Adrenal gland (tissue), 5 donors: ENCODE results near the gene TMEM234.

Experiments
- CTCF ChIP-seq, 6 experiments: fragments of 450-650 bp in 4 of 6; fragments of 200-600 bp in 2 of 6; sonication (generic) in 1 of 6; IDR thresholded peaks; 1 replicate in 5 of 6; 2 replicates in 1 of 6; pipeline versions ENCODE4 v1.5.1 to v1.8.0; 2016 to 2021; ENCODE audit warnings: antibody characterized with exemption in 6 of 6, mild to moderate bottlenecking in 2 of 6, moderate library complexity in 1 of 6
- POLR2A ChIP-seq, 2 donors: fragments of 450-650 bp; IDR thresholded peaks; one replicate each; pipeline ENCODE4 v1.6.1; 2017; ENCODE audit warnings: antibody characterized with exemption in 2 of 2, mild to moderate bottlenecking in 2 of 2, moderate library complexity in 1 of 2
- donor health status: DM: no; HTN: no; CAD: no.

GRCh38 chr1:32215629-32216480 lies 6.3 kb downstream of the TMEM234 start:
- TF ChIP-seq CTCF (IDR thresholded peaks at IDR 0.05) (peak; percentile 57 to 81 (median 75)), POLR2A (IDR thresholded peaks at IDR 0.05) (no peak)
